Loucy (cell line): ENCODE measurements around the gene ULBP1.
"Not testable (repeated sequence)": the region's sequence is repeated elsewhere in the genome, so short reads cannot be mapped to it uniquely, and the experiment has no call there.

Experiments
- CTCF ChIP-seq: fragments of 200-600 bp; sonication (generic); conservative IDR thresholded peaks from 2 replicates; pipeline ENCODE4 v1.5.1; 2014; ENCODE audit warnings: mild to moderate bottlenecking, antibody characterized with exemption, low read length
- EZH2phosphoT487 ChIP-seq: fragments of 200-600 bp; IDR thresholded peaks from 2 replicates; pipeline ENCODE4 v1.6.1; 2018; ENCODE audit warnings: antibody characterized with exemption, mild to moderate bottlenecking, moderate library complexity, borderline replicate concordance

DNA sequence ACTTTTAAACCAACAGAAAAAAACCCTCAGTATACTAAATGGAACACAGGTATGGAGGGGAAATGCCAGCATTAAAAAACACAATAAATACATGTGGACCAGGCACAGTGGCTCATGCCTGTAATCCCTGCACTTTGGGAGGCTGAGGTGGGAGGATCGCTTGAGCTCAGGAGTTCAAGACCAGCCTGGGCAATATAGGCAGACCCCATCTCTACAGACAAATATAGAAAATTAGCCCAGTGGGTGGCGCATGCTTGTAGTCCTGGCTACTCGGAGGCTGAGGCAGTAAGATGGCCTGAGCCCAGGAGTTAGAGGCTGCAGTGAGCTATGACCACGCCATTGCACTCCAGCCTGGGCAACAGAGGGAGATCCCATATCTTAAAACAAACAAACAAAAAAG lies 3.9 kb upstream of the ULBP1 start:
- TF ChIP-seq CTCF, EZH2phosphoT487: not testable (repeated sequence)
